HS-5 (cell line): ENCODE data around the gene CCDC88C.

Experiments used
- DNase-seq: peaks from one replicate; pipeline ENCODE4 v3.0.0-alpha.2; 2012; ENCODE audit warnings: low read depth

CCDC88C gene

GRCh38 chr14:91305650-91306431, 111.8 kb downstream of the CCDC88C start:
- DNase-seq: no peak

GRCh38 chr14:91303924-91304229, 113.7 kb downstream of the CCDC88C start:
- DNase-seq: no peak

GRCh38 chr14:91303091-91303923, 114.3 kb downstream of the CCDC88C start:
- no peak for DNase-seq

- no peak for DNase-seq
Observed at GRCh38 chr14:91302391-91302790, 115.2 kb downstream of the CCDC88C start.

- DNase-seq: no peak
Observed at GRCh38 chr14:91300957-91301356, 116.7 kb downstream of the CCDC88C start.

- no peak for DNase-seq
Observed at GRCh38 chr14:91300283-91300895, 117.2 kb downstream of the CCDC88C start.

GRCh38 chr14:91299121-91300115, 118.2 kb downstream of the CCDC88C start:
- DNase-seq: no peak

GRCh38 chr14:91298576-91298975, 119.0 kb downstream of the CCDC88C start:
- DNase-seq: no peak

GRCh38 chr14:91297081-91297711, 120.4 kb downstream of the CCDC88C start:
- no peak for DNase-seq

- DNase-seq: no peak
Observed at GRCh38 chr14:91295851-91296796, 121.5 kb downstream of the CCDC88C start.

- no peak for DNase-seq
Observed at GRCh38 chr14:91295276-91295845, 122.3 kb downstream of the CCDC88C start.

GRCh38 chr14:91294153-91294552, 123.5 kb downstream of the CCDC88C start:
- DNase-seq: no peak

GRCh38 chr14:91293281-91293680, 124.3 kb downstream of the CCDC88C start:
- no peak for DNase-seq

- DNase-seq: no peak
Observed at GRCh38 chr14:91292491-91292890, 125.1 kb downstream of the CCDC88C start.

- DNase-seq: no peak
Observed at GRCh38 chr14:91291786-91292405, 125.7 kb downstream of the CCDC88C start.

GRCh38 chr14:91290986-91291385, 126.6 kb downstream of the CCDC88C start:
- no peak for DNase-seq

GRCh38 chr14:91289464-91289863, 128.2 kb downstream of the CCDC88C start:
- DNase-seq: no peak

GRCh38 chr14:91288876-91289275, 128.7 kb downstream of the CCDC88C start:
- DNase-seq: no peak

GRCh38 chr14:91286530-91286937, 131.1 kb downstream of the CCDC88C start:
- peak; percentile 37 for DNase-seq
